ENCODE results near the gene ADAMTS6. TPM values are rescaled to one million over a fixed set of nuclear protein-coding genes. Genes with fewer than 3 reads are reported as not detected.

ADAMTS6 gene
- total RNA-seq, 5 donors from 2014 or later (not counting 1 experiment from before 2014, with no cell fraction given) = 2.0 to 5.3 (median 4.0) TPM

- Mint-ChIP-seq H3K27me3 (no peaks in the 10 kb centered on the region), H3K4me3 (no peak overlapping the region), H3K36me3 (no peaks in the 10 kb centered on the region), H3K9me3 (no peaks in the 10 kb centered on the region), H3K27ac (no peak overlapping the region), H3K4me1 (no peaks in the 10 kb centered on the region)
- POLR2A ChIA-PET = interaction anchor here in 1 of 2 donors (1.0 kb wide), 1 partner anchor 268 kb away, joined by 3 read pairs; the partner anchor contains the start of gene ADAMTS6
- Histone ChIP-seq H3K4me1 (ENCODE audit: control insufficient read depth in 1 of 2, extremely low read depth in 1 of 2, insufficient read depth in 2 of 2, low read length in 2 of 2) (no peaks in the 10 kb centered on the region), H3K36me3 (ENCODE audit: control insufficient read depth in 2 of 2, extremely low read depth in 1 of 2, insufficient read depth in 1 of 2, low read length in 1 of 2) (peaks cover 0 to 4% of the 10 kb centered on the region in 2 donors), H3K27ac (ENCODE audit: low read length) (no peak overlapping the region), H3K4me3 (ENCODE audit: control insufficient read depth in 1 of 2, extremely low read depth in 1 of 2, low read length in 1 of 2) (no peak overlapping the region), H3K27me3 (replicated peaks in 1 of 2; ENCODE audit: control insufficient read depth in 2 of 2, extremely low read depth in 1 of 2, insufficient read depth in 2 of 2, low read length in 1 of 2) (no peaks in the 10 kb centered on the region), H3K9me3 (no peaks in the 10 kb centered on the region)
- DNase-seq (no peak), ATAC-seq (replicated peaks in 1 of 4) (no peak)
- WGBS (ENCODE audit: insufficient coverage) = 100% methylated on average over 2 of the region's 6 CpGs
- CTCF ChIA-PET = no interaction called here
Measured at GRCh38 chr5:65213921-65214525, 267.7 kb downstream of the ADAMTS6 start.

GRCh38 chr5:65209341-65209740 is 272.4 kb downstream of the ADAMTS6 start:
- no peak for DNase-seq
- CTCF ChIA-PET = no interaction called here
- Mint-ChIP-seq H3K4me1 (no peaks in the 10 kb centered on the region), H3K4me3 (no peak overlapping the region), H3K9me3 (no peaks in the 10 kb centered on the region), H3K27me3 (peaks cover 0 to under 1% of the 10 kb centered on the region in 2 donors), H3K27ac (no peak overlapping the region), H3K36me3 (no peaks in the 10 kb centered on the region)
- H3K27me3 ChIP-seq (replicated peaks in 1 of 2; ENCODE audit: control insufficient read depth in 2 of 2, extremely low read depth in 1 of 2, insufficient read depth in 2 of 2, low read length in 1 of 2) = no peaks in the 10 kb centered on the region
- no peak overlapping the region for H3K27ac ChIP-seq (ENCODE audit: low read length)
- H3K36me3 ChIP-seq (ENCODE audit: control insufficient read depth in 2 of 2, extremely low read depth in 1 of 2, insufficient read depth in 1 of 2, low read length in 1 of 2) = peaks cover 0 to 4% of the 10 kb centered on the region in 2 donors
- H3K4me3 ChIP-seq (ENCODE audit: control insufficient read depth in 1 of 2, extremely low read depth in 1 of 2, low read length in 1 of 2) = no peak overlapping the region
- POLR2A ChIA-PET = no interaction called here
- H3K4me1 ChIP-seq (ENCODE audit: control insufficient read depth in 1 of 2, extremely low read depth in 1 of 2, insufficient read depth in 2 of 2, low read length in 2 of 2) = no peaks in the 10 kb centered on the region
- ATAC-seq (replicated peaks in 1 of 4) = no peak
- H3K9me3 ChIP-seq = no peaks in the 10 kb centered on the region

GRCh38 chr5:65204966-65205365 is 276.8 kb downstream of the ADAMTS6 start:
- no peak overlapping the region for H3K4me3 Mint-ChIP-seq

GRCh38 chr5:65203746-65204145 is 278.0 kb downstream of the ADAMTS6 start:
- H3K4me3 Mint-ChIP-seq = no peak overlapping the region
- H3K36me3 ChIP-seq (ENCODE audit: control insufficient read depth in 2 of 2, extremely low read depth in 1 of 2, insufficient read depth in 1 of 2, low read length in 1 of 2) = no peaks in the 10 kb centered on the region
- H3K27me3 ChIP-seq (replicated peaks in 1 of 2; ENCODE audit: control insufficient read depth in 2 of 2, extremely low read depth in 1 of 2, insufficient read depth in 2 of 2, low read length in 1 of 2) = no peaks in the 10 kb centered on the region
- H3K27ac Mint-ChIP-seq = no peak overlapping the region
- H3K27me3 Mint-ChIP-seq = peaks cover 4 to 8% of the 10 kb centered on the region in 2 donors
- H3K4me3 ChIP-seq (ENCODE audit: control insufficient read depth in 1 of 2, extremely low read depth in 1 of 2, low read length in 1 of 2) = no peak overlapping the region
- no peaks in the 10 kb centered on the region for H3K9me3 ChIP-seq
- H3K36me3 Mint-ChIP-seq = no peaks in the 10 kb centered on the region
- no peak overlapping the region for H3K27ac ChIP-seq (ENCODE audit: low read length)
- ChIA-PET POLR2A (no interaction called here), CTCF (interaction anchor here in 1 of 2 donors (0.6 kb wide), 1 partner anchor 40 kb away, joined by 3 read pairs; no protein-coding TSS in a partner anchor)
- ATAC-seq (replicated peaks in 1 of 4) (no peak), DNase-seq (no peak)
- H3K4me1 ChIP-seq (ENCODE audit: control insufficient read depth in 1 of 2, extremely low read depth in 1 of 2, insufficient read depth in 2 of 2, low read length in 2 of 2) = no peaks in the 10 kb centered on the region
- WGBS (ENCODE audit: insufficient coverage) = no CpG with 5 or more reads among the region's 1 CpG
- H3K9me3 Mint-ChIP-seq = no peaks in the 10 kb centered on the region
- no peaks in the 10 kb centered on the region for H3K4me1 Mint-ChIP-seq

More at GRCh38 chr5:65204966-65205365, 276.8 kb downstream of the ADAMTS6 start:
- H3K27me3 Mint-ChIP-seq = peaks cover 4 to 8% of the 10 kb centered on the region in 2 donors
- Histone ChIP-seq H3K4me1 (ENCODE audit: control insufficient read depth in 1 of 2, extremely low read depth in 1 of 2, insufficient read depth in 2 of 2, low read length in 2 of 2) (no peaks in the 10 kb centered on the region), H3K27me3 (replicated peaks in 1 of 2; ENCODE audit: control insufficient read depth in 2 of 2, extremely low read depth in 1 of 2, insufficient read depth in 2 of 2, low read length in 1 of 2) (no peaks in the 10 kb centered on the region), H3K36me3 (ENCODE audit: control insufficient read depth in 2 of 2, extremely low read depth in 1 of 2, insufficient read depth in 1 of 2, low read length in 1 of 2) (no peaks in the 10 kb centered on the region), H3K9me3 (no peaks in the 10 kb centered on the region), H3K27ac (ENCODE audit: low read length) (no peak overlapping the region), H3K4me3 (ENCODE audit: control insufficient read depth in 1 of 2, extremely low read depth in 1 of 2, low read length in 1 of 2) (no peak overlapping the region)
- ATAC-seq (replicated peaks in 1 of 4) (no peak), DNase-seq (no peak)
- H3K9me3 Mint-ChIP-seq = no peaks in the 10 kb centered on the region
- H3K4me1 Mint-ChIP-seq = no peaks in the 10 kb centered on the region
- 100% methylated on average over 2 of the region's 3 CpGs for WGBS (ENCODE audit: insufficient coverage)
- ChIA-PET POLR2A (no interaction called here), CTCF (no interaction called here)
- no peak overlapping the region for H3K27ac Mint-ChIP-seq
- no peaks in the 10 kb centered on the region for H3K36me3 Mint-ChIP-seq

GRCh38 chr5:65199993-65200675 is 281.6 kb downstream of the ADAMTS6 start:
- ChIA-PET POLR2A (no interaction called here), CTCF (no interaction called here)
- Mint-ChIP-seq H3K4me3 (no peak overlapping the region), H3K9me3 (no peaks in the 10 kb centered on the region), H3K27ac (no peak overlapping the region), H3K4me1 (no peaks in the 10 kb centered on the region), H3K36me3 (no peaks in the 10 kb centered on the region), H3K27me3 (peaks cover 4 to 8% of the 10 kb centered on the region in 2 donors)
- DNase-seq (no peak), ATAC-seq (replicated peaks in 1 of 4) (no peak)
- Histone ChIP-seq H3K4me3 (ENCODE audit: control insufficient read depth in 1 of 2, extremely low read depth in 1 of 2, low read length in 1 of 2) (no peak overlapping the region), H3K36me3 (ENCODE audit: control insufficient read depth in 2 of 2, extremely low read depth in 1 of 2, insufficient read depth in 1 of 2, low read length in 1 of 2) (no peaks in the 10 kb centered on the region), H3K9me3 (no peaks in the 10 kb centered on the region), H3K4me1 (ENCODE audit: control insufficient read depth in 1 of 2, extremely low read depth in 1 of 2, insufficient read depth in 2 of 2, low read length in 2 of 2) (no peaks in the 10 kb centered on the region), H3K27me3 (replicated peaks in 1 of 2; ENCODE audit: control insufficient read depth in 2 of 2, extremely low read depth in 1 of 2, insufficient read depth in 2 of 2, low read length in 1 of 2) (no peaks in the 10 kb centered on the region), H3K27ac (ENCODE audit: low read length) (no peak overlapping the region)
- 90% methylated on average over 2 of the region's 3 CpGs for WGBS (ENCODE audit: insufficient coverage)

- ChIA-PET POLR2A (interaction anchor here (0.6 kb wide), 2 partner anchors 39 to 241 kb away, joined by 3 to 7 read pairs; no protein-coding TSS in a partner anchor), CTCF (interaction anchor here in 1 of 2 donors (0.6 kb wide), 1 partner anchor 566 kb away, joined by 3 read pairs; no protein-coding TSS in a partner anchor)
- Mint-ChIP-seq H3K27me3 (peaks cover 3 to 8% of the 10 kb centered on the region in 2 donors), H3K36me3 (no peaks in the 10 kb centered on the region), H3K27ac (no peak overlapping the region), H3K4me3 (no peak overlapping the region), H3K4me1 (no peaks in the 10 kb centered on the region), H3K9me3 (no peaks in the 10 kb centered on the region)
- no peaks in the 10 kb centered on the region for H3K4me1 ChIP-seq (ENCODE audit: control insufficient read depth in 1 of 2, extremely low read depth in 1 of 2, insufficient read depth in 2 of 2, low read length in 2 of 2)
- 100% methylated on average over 1 of the region's 3 CpGs for WGBS (ENCODE audit: insufficient coverage)
- no peak for DNase-seq
- H3K36me3 ChIP-seq (ENCODE audit: control insufficient read depth in 2 of 2, extremely low read depth in 1 of 2, insufficient read depth in 1 of 2, low read length in 1 of 2) = no peaks in the 10 kb centered on the region
- H3K9me3 ChIP-seq = no peaks in the 10 kb centered on the region
- no peak overlapping the region for H3K27ac ChIP-seq (ENCODE audit: low read length)
- ATAC-seq (replicated peaks in 1 of 4) = no peak
- no peaks in the 10 kb centered on the region for H3K27me3 ChIP-seq (replicated peaks in 1 of 2; ENCODE audit: control insufficient read depth in 2 of 2, extremely low read depth in 1 of 2, insufficient read depth in 2 of 2, low read length in 1 of 2)
- H3K4me3 ChIP-seq (ENCODE audit: control insufficient read depth in 1 of 2, extremely low read depth in 1 of 2, low read length in 1 of 2) = no peak overlapping the region
Measured at GRCh38 chr5:65198456-65199120, 283.1 kb downstream of the ADAMTS6 start.
